Small intestine (tissue), 7 donors: ENCODE data around the gene CDC42EP3. TPM values are rescaled to one million over a fixed set of nuclear protein-coding genes. Genes with fewer than 3 reads are reported as not detected.

Experiments used
- DNase-seq, 2 donors: peaks; one replicate each; pipeline versions ENCODE4 v3.0.0 to v3.0.0-alpha.2; 2013
- FAIRE-seq: peaks from 2 replicates; lab custom pipeline; 2012; peaks lifted over from hg19 to GRCh38; lab: Jason Lieb, UNC
- H3K27ac ChIP-seq, 3 donors: one replicate each; pipeline ENCODE4 v1.5.1; 2013; ENCODE audit warnings: low read length in 2 of 3, mild to moderate bottlenecking in 2 of 3, control low read depth in 1 of 3, inconsistent platforms in 1 of 3, low read depth in 1 of 3, moderate library complexity in 1 of 3
- H3K27me3 ChIP-seq, 3 donors: one replicate each; pipeline ENCODE4 v1.6.1; 2013; ENCODE audit warnings: low read length in 3 of 3, inconsistent platforms in 1 of 3; ENCODE audit not compliant: control insufficient read depth in 3 of 3, insufficient read depth in 3 of 3
- H3K36me3 ChIP-seq, 3 donors: one replicate each; pipeline ENCODE4 v1.6.1; 2013; ENCODE audit warnings: low read length in 3 of 3, inconsistent platforms in 1 of 3, low read depth in 1 of 3, mild to moderate bottlenecking in 1 of 3, moderate library complexity in 1 of 3; ENCODE audit not compliant: control insufficient read depth in 3 of 3, insufficient read depth in 2 of 3
- H3K4me1 ChIP-seq, 3 donors: one replicate each; pipeline ENCODE4 v1.6.1; 2013; ENCODE audit warnings: low read length in 2 of 3, inconsistent platforms in 1 of 3, low read depth in 1 of 3, mild to moderate bottlenecking in 1 of 3, moderate library complexity in 1 of 3; ENCODE audit not compliant: control insufficient read depth in 3 of 3, insufficient read depth in 2 of 3
- H3K4me3 ChIP-seq, 3 donors: one replicate each; pipeline ENCODE4 v1.5.1; 2013; ENCODE audit warnings: low read length in 3 of 3, control low read depth in 1 of 3, inconsistent platforms in 1 of 3, low read depth in 1 of 3, mild to moderate bottlenecking in 1 of 3, moderate library complexity in 1 of 3
- H3K9me3 ChIP-seq, 2 donors: one replicate each; pipeline ENCODE4 v1.6.1; 2013; ENCODE audit warnings: low read depth in 1 of 2, low read length in 1 of 2; ENCODE audit not compliant: control insufficient read depth in 2 of 2, insufficient read depth in 1 of 2
- WGBS, 3 donors: extraction: QIAGEN DNeasy Blood & Tissue Kit; methylation state at CpG; one replicate each; pipeline ENCODE4 v1.1.7; 2013; 5-methylcytosine and 5-hydroxymethylcytosine counted together
- polyA plus RNA-seq, 4 donors: library from polyadenylated mRNA; stranded (reverse) in 3 of 4; unstranded in 1 of 4; fragments of 200-250 nt in 3 of 4; fragments of 120-200 nt in 1 of 4; gene quantifications; one replicate each; pipeline versions ENCODE4 v1.2.1 to v1.2.3, GENCODE V29; 2013
- donor health status: healthy with polysubstance abuse.
- donor health status: control.
- donor health status: control.
- donor health status: Bipolar disorder and iron deficiency.
- donor health status: healthy.

Gene CDC42EP3
- polyA plus RNA-seq, 4 donors: 1.1 to 10.6 (median 5.2) TPM

DNA sequence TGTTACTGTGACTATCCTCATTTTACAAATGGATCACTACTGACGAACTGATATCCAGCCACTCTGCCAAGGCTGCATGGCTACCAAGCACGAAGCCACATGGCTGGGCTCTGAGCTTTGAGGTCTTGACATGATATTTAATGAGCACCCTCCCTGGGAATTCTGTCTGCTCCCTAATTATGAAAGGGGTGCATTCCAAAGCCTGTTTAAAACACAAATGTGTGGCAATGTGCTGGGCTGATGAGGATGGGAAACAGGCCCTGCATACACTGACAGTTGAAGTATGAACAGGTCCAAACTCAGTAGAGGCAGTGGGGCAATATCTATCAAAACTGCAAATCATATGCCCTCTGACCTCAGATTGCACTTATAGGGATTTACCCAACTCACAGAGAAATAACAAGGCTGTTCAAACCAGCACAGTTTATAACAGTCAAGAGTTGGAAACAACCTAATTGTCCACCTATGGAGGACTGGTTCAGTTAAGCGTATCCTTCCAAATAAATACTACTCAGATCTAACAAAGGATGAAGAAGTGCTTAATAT lies 20.8 kb downstream of the CDC42EP3 start:
- DNase-seq (no peak), FAIRE-seq (no peak)
- WGBS, 3 donors: 84 to 93% (median 91%) methylated on average over 3 of the region's 3 CpGs
- no peaks in the 10 kb centered on the region for H3K4me1 ChIP-seq
- H3K9me3 ChIP-seq: no peaks in the 10 kb centered on the region
- H3K27ac ChIP-seq: no peak overlapping the region
- peaks cover 0 to 11% (median 0%) of the 10 kb centered on the region in 3 donors for H3K36me3 ChIP-seq
- H3K27me3 ChIP-seq: no peaks in the 10 kb centered on the region
- H3K4me3 ChIP-seq: no peak overlapping the region

DNA sequence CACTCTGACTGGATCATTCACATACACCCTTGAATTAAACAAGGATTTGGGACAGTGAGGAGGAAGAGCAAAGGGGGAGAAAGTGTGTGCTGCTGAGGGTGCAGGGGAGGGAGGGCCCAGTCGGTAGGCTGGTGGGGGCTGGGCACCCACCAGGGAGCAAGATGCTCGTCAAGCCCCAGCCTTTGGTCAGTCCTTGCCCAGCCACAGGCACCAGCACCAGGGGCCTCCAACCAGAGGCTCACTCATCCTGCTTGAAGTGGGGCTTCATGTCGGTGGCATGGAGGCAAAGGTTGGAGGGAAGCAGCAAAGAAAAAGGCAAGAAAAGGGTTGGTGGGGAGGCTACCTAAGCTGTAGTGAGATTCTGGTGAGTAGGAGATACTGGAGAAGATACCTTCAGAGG lies 21.9 kb downstream of the CDC42EP3 start:
- no peaks in the 10 kb centered on the region for H3K9me3 ChIP-seq
- H3K27me3 ChIP-seq: no peaks in the 10 kb centered on the region
- 79 to 89% (median 86%) methylated on average over 3 of the region's 3 CpGs for WGBS, 3 donors
- H3K27ac ChIP-seq: no peak overlapping the region
- H3K36me3 ChIP-seq: peaks cover 0 to 11% (median 0%) of the 10 kb centered on the region in 3 donors
- no peaks in the 10 kb centered on the region for H3K4me1 ChIP-seq
- DNase-seq (no peak), FAIRE-seq (no peak)
- no peak overlapping the region for H3K4me3 ChIP-seq

DNA sequence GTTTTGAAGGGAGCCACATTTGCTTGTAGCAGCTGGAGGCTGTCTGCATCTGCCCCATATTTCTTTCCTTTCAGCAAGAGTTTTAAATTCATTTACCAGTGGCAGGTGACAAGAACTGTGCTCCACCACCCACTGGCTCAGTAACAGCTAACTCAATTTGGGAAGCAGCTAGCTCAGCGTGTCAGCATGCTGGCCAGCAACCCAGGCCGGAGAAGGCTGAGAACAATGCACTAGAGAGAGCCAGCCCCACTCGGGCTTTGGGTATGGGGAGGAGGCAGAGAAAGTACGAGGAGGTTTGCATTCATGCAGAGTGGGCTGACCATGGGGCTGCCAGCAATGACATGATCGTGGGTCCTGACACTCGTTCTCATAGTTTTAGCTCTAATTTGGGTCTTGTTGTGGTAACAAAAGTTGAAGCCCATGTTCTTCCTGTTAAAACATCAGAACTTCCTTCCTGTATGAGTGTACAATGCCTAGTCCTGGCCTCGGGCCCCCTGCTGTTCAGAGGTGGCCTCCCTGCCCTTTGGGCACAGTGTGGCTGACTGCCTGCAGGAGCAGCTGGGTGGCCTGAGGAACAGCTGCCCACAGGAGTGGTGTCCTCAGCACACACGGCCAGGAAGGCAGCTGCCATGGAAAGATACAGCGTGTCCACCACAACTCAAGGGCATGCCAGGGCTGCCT lies 23.0 kb downstream of the CDC42EP3 start:
- no peaks in the 10 kb centered on the region for H3K9me3 ChIP-seq
- FAIRE-seq (no peak), DNase-seq (peak in 1 of 2 donors; percentile 22)
- H3K4me3 ChIP-seq: no peak overlapping the region
- WGBS, 3 donors: 50 to 77% (median 60%) methylated on average over 9 of the region's 9 CpGs
- H3K27me3 ChIP-seq: no peaks in the 10 kb centered on the region
- H3K27ac ChIP-seq: peak overlapping the region in 1 of 3 donors; percentile 81
- H3K36me3 ChIP-seq: peaks cover 0 to 8% (median 0%) of the 10 kb centered on the region in 3 donors
- H3K4me1 ChIP-seq: no peaks in the 10 kb centered on the region

DNA sequence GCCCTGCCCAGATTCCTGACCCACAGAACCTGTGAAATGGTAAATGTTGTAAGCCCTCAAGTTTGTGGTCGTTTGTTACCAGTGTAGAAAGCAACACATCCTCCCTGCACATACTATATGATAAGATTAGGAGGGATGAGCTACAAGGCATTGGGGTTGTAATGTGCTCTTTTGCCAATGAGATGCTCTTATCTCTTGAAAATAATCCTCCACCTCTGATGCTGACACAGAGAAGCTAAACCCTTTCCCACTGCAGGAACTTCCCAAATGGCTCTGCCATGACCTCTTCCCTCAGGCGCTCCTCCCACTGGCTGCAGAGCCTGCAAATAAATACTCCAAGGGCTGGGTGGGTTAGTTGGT lies 23.5 kb downstream of the CDC42EP3 start:
- H3K27ac ChIP-seq: peak overlapping the region in 2 of 3 donors; percentile 24 to 81
- no peaks in the 10 kb centered on the region for H3K4me1 ChIP-seq
- no peaks in the 10 kb centered on the region for H3K9me3 ChIP-seq
- no peak overlapping the region for H3K4me3 ChIP-seq
- peaks cover 0 to 8% (median 0%) of the 10 kb centered on the region in 3 donors for H3K36me3 ChIP-seq
- no peaks in the 10 kb centered on the region for H3K27me3 ChIP-seq
- FAIRE-seq: no peak
- 63 to 80% (median 70%) methylated on average over 2 of the region's 2 CpGs for WGBS, 3 donors
- DNase-seq: no peak

DNA sequence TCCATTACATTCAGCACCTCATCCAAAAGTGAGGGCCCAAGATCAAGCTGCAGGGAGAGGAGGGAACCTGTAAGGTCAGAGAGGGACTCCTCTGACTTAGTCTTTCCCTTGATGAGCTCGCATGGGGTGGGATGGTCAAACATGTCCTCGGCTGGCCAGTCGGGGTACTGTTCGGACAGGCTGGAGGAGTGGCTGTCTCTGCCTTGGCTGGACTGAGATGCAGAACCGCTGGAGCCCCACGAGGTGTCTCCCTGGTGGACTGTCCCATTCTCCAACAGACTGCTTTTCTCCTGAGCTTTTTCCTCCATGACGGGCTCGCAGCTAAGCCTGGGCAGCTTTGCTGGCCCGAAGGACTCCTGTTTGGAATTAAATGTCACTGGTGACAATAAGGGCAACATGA lies 25.6 kb downstream of the CDC42EP3 start:
- WGBS, 3 donors: 91 to 96% (median 95%) methylated on average over 9 of the region's 9 CpGs
- H3K36me3 ChIP-seq: peaks cover 0 to 8% (median 0%) of the 10 kb centered on the region in 3 donors
- DNase-seq: no peak
- H3K9me3 ChIP-seq: no peaks in the 10 kb centered on the region
- FAIRE-seq: no peak
- H3K27ac ChIP-seq: peak overlapping the region in 1 of 3 donors; percentile 3
- no peaks in the 10 kb centered on the region for H3K27me3 ChIP-seq
- H3K4me1 ChIP-seq: no peaks in the 10 kb centered on the region
- H3K4me3 ChIP-seq: no peak overlapping the region

DNA sequence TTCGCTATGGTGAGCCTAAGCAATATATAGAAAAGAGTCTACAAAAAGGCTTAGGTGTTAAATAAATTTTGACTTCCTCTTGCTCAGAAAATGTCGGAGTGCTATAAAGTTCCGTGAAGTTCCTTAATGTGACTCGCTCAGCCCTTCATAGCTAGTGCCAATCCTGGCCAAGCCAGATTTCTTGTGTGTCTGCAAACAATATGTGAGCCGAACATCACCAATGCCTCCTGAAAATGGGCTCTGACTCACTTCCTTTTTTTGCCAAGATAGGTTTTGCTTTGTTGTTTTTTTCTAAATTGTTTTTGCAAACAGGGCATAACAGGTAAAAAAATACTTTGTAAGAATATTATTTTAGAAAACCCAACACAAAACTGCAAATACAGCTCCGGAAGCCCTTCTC lies 26.1 kb downstream of the CDC42EP3 start:
- Histone ChIP-seq H3K27me3 (no peaks in the 10 kb centered on the region), H3K27ac (no peak overlapping the region), H3K36me3 (peaks cover 0 to 8% (median 0%) of the 10 kb centered on the region in 3 donors), H3K9me3 (no peaks in the 10 kb centered on the region), H3K4me1 (no peaks in the 10 kb centered on the region), H3K4me3 (no peak overlapping the region)
- DNase-seq: no peak
- WGBS, 3 donors: 73 to 90% (median 89%) methylated on average over 6 of the region's 6 CpGs
- no peak for FAIRE-seq

DNA sequence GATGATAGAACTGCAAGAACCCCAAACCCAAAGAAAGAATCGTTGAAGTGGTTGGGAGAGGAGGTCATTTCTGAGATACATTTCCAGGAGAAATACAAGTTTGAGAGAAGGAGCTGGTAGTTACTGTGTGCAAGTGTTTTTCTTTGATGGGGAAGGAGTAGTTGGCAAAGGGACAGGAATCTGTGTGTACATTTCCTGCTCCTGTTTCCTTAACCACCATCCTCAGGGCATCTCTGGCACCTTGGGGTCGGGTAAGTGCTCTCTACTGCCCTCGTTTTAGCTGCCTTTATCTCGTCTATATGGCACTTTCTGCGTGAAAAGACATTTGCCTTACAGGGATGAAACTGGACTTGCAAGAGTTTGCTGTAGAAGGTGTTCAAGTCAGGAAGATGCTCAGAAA lies 27.3 kb downstream of the CDC42EP3 start:
- H3K4me3 ChIP-seq: no peak overlapping the region
- no peak for FAIRE-seq
- H3K4me1 ChIP-seq: no peaks in the 10 kb centered on the region
- no peak overlapping the region for H3K27ac ChIP-seq
- no peaks in the 10 kb centered on the region for H3K27me3 ChIP-seq
- peaks cover 0 to 8% (median 0%) of the 10 kb centered on the region in 3 donors for H3K36me3 ChIP-seq
- DNase-seq: no peak
- no peaks in the 10 kb centered on the region for H3K9me3 ChIP-seq
- WGBS, 3 donors: 54 to 81% (median 64%) methylated on average over 5 of the region's 5 CpGs

DNA sequence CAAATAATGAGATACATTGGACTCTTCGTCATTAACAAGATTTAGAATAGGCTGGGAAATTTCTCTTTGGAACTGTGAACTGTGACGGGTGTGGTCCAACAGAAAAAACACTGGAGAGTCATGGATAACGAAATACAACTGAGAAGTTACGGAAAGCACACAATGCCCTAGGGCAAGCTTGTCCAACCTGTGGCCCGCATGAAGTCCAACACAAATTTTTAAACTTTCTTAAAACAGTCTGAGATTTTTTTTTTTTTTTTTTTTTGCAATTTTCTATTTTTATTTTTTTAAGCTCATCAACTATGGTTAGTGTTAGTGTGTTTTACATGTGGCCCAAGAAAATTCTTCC lies 27.7 kb downstream of the CDC42EP3 start:
- Histone ChIP-seq H3K4me1 (no peaks in the 10 kb centered on the region), H3K9me3 (no peaks in the 10 kb centered on the region), H3K27ac (no peak overlapping the region), H3K4me3 (no peak overlapping the region), H3K36me3 (peaks cover 0 to 8% (median 0%) of the 10 kb centered on the region in 3 donors), H3K27me3 (no peaks in the 10 kb centered on the region)
- FAIRE-seq (no peak), DNase-seq (no peak)
- 89 to 95% (median 91%) methylated on average over 5 of the region's 5 CpGs for WGBS, 3 donors
